ENCODE data around the gene HSPB9.

The HSPB9 gene

GRCh38 chr17:42122371-42123303, at the start of gene HSPB9:
Gene HSPB9 (plus strand): TSS chr17:42122804. CDS start chr17:42122851, 47 bp downstream.
- TF ChIP-seq CTCF (IDR thresholded peaks at IDR 0.05; ENCODE audit: borderline replicate concordance, control extremely low read depth, extremely low read depth, insufficient read depth, missing control alignments) = no peak
- in situ Hi-C loops (cut with MboI; ENCODE audit: low sequenced_read_pairs, unreplicated experiment) = no loop called here
- DNase-seq (ENCODE audit: low spot score) = no peak

- TF ChIP-seq CTCF (IDR thresholded peaks at IDR 0.05; ENCODE audit: borderline replicate concordance, control extremely low read depth, extremely low read depth, insufficient read depth, missing control alignments) = no peak
- in situ Hi-C loops (cut with MboI; ENCODE audit: low sequenced_read_pairs, unreplicated experiment) = no loop called here
- no peak for DNase-seq (ENCODE audit: low spot score)
Observed at GRCh38 chr17:42075789-42076188, 46.8 kb upstream of the HSPB9 start.

GRCh38 chr17:42076797-42077559, 45.6 kb upstream of the HSPB9 start:
- in situ Hi-C loops (cut with MboI; ENCODE audit: low sequenced_read_pairs, unreplicated experiment) = no loop called here
- no peak for TF ChIP-seq CTCF (IDR thresholded peaks at IDR 0.05; ENCODE audit: borderline replicate concordance, control extremely low read depth, extremely low read depth, insufficient read depth, missing control alignments)
- no peak for DNase-seq (ENCODE audit: low spot score)

GRCh38 chr17:42077755-42078154, 44.8 kb upstream of the HSPB9 start:
- no peak for DNase-seq (ENCODE audit: low spot score)
- in situ Hi-C loops (cut with MboI; ENCODE audit: low sequenced_read_pairs, unreplicated experiment) = no loop called here
- no peak for TF ChIP-seq CTCF (IDR thresholded peaks at IDR 0.05; ENCODE audit: borderline replicate concordance, control extremely low read depth, extremely low read depth, insufficient read depth, missing control alignments)

GRCh38 chr17:42078396-42079043, 44.1 kb upstream of the HSPB9 start:
- DNase-seq (ENCODE audit: low spot score) = no peak
- in situ Hi-C loops (cut with MboI; ENCODE audit: low sequenced_read_pairs, unreplicated experiment) = no loop called here
- no peak for TF ChIP-seq CTCF (IDR thresholded peaks at IDR 0.05; ENCODE audit: borderline replicate concordance, control extremely low read depth, extremely low read depth, insufficient read depth, missing control alignments)

- no peak for TF ChIP-seq CTCF (IDR thresholded peaks at IDR 0.05; ENCODE audit: borderline replicate concordance, control extremely low read depth, extremely low read depth, insufficient read depth, missing control alignments)
- DNase-seq (ENCODE audit: low spot score) = no peak
- in situ Hi-C loops (cut with MboI; ENCODE audit: low sequenced_read_pairs, unreplicated experiment) = no loop called here
Observed at GRCh38 chr17:42079541-42079940, 43.1 kb upstream of the HSPB9 start.
